Osteoblast (primary cell): Measurements from ENCODE around the gene NLGN1. TPM values are rescaled to one million over a fixed set of nuclear protein-coding genes. Genes with fewer than 3 reads are reported as not detected.

Experiments
- DNase-seq: peaks from one replicate; pipeline ENCODE4 v3.0.0; 2011; ENCODE audit warnings: low spot score, mixed read lengths; ENCODE audit not compliant: insufficient read length; ENCODE audit errors: missing footprints
- H2AFZ ChIP-seq: 2 replicates; pipeline ENCODE4 v1.6.0; 2011; ENCODE audit warnings: mild to moderate bottlenecking, low read length
- H3K27ac ChIP-seq: 2 replicates; pipeline ENCODE4 v1.5.1; 2011; ENCODE audit warnings: mild to moderate bottlenecking, low read depth, low read length, moderate library complexity
- H3K27me3 ChIP-seq: 2 replicates; pipeline ENCODE4 v1.6.0; 2012; ENCODE audit warnings: mild to moderate bottlenecking, control low read depth, inconsistent platforms, low read length, moderate library complexity; ENCODE audit not compliant: insufficient read depth
- H3K36me3 ChIP-seq: 2 replicates; pipeline ENCODE4 v1.5.1; 2011; ENCODE audit warnings: mild to moderate bottlenecking, low read length, control low read depth, moderate library complexity; ENCODE audit not compliant: insufficient read depth
- H3K4me1 ChIP-seq: 2 replicates; pipeline ENCODE4 v1.5.1; 2011; ENCODE audit warnings: mild to moderate bottlenecking, low read length, control low read depth, moderate library complexity; ENCODE audit not compliant: insufficient read depth
- H3K4me2 ChIP-seq: 2 replicates; pipeline ENCODE4 v1.6.0; 2011; ENCODE audit warnings: mild to moderate bottlenecking, low read length; ENCODE audit not compliant: insufficient read depth
- H3K4me3 ChIP-seq: fragments of 200-600 bp; sonication (generic); 3 replicates; pipeline ENCODE4 v1.5.1; 2012; ENCODE audit warnings: mild to moderate bottlenecking, low read length, inconsistent platforms; ENCODE audit not compliant: insufficient read depth
- H3K79me2 ChIP-seq: 2 replicates; pipeline ENCODE4 v1.6.0; 2012; ENCODE audit warnings: mild to moderate bottlenecking, low read length, control low read depth, inconsistent platforms; ENCODE audit not compliant: insufficient read depth
- H3K9me3 ChIP-seq: 2 replicates; pipeline ENCODE4 v1.5.1; 2011; ENCODE audit warnings: low read depth, low read length, control low read depth
- H4K20me1 ChIP-seq: 2 replicates; pipeline ENCODE4 v1.6.0; 2012; ENCODE audit warnings: mild to moderate bottlenecking, low read length, control low read depth; ENCODE audit not compliant: insufficient read depth
- total RNA-seq: library from RNA; depleted of rRNA; stranded (reverse); fragments of >200 nt; gene quantifications from 2 replicates; pipeline ENCODE4 v1.2.3, GENCODE V29; 2012
- TF ChIP-seq, protein P1 (sequence below): IDR thresholded peaks from 2 replicates; pipeline ENCODE4 v1.5.1; 2011; ENCODE audit warnings: mild to moderate bottlenecking, low read depth, low read length, moderate library complexity; ENCODE audit errors: extremely low read depth

Gene NLGN1
- total RNA-seq, 1 donor: 9.0 TPM

DNA sequence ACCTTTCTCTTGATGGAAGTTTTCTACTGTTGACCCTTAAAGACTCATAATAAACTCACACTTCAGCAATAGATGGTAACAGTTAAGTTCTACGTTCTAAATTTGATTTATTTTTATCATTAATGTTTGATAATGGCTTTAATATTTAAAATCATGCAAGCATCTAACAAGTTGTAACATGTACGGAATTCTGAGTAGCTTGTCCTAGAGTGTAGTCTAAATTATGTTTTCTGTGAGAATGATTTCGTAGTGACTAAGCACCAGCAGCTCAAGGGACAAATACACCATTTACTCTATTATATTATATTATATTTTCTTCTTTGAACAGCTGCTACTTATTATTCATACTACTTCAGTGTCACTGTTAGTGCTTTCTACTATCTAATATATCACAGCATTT is 345.6 kb downstream of the NLGN1 start:
- H3K9me3 ChIP-seq: no peaks in the 10 kb centered on the region
- no peaks in the 10 kb centered on the region for H3K79me2 ChIP-seq
- peak overlapping the region; percentile 13 for H3K4me3 ChIP-seq
- H3K27me3 ChIP-seq: no peaks in the 10 kb centered on the region
- H3K4me2 ChIP-seq: peak overlapping the region; percentile 71
- no peak for DNase-seq
- H3K4me1 ChIP-seq: peaks cover 46% of the 10 kb centered on the region
- TF ChIP-seq, protein P1, sequence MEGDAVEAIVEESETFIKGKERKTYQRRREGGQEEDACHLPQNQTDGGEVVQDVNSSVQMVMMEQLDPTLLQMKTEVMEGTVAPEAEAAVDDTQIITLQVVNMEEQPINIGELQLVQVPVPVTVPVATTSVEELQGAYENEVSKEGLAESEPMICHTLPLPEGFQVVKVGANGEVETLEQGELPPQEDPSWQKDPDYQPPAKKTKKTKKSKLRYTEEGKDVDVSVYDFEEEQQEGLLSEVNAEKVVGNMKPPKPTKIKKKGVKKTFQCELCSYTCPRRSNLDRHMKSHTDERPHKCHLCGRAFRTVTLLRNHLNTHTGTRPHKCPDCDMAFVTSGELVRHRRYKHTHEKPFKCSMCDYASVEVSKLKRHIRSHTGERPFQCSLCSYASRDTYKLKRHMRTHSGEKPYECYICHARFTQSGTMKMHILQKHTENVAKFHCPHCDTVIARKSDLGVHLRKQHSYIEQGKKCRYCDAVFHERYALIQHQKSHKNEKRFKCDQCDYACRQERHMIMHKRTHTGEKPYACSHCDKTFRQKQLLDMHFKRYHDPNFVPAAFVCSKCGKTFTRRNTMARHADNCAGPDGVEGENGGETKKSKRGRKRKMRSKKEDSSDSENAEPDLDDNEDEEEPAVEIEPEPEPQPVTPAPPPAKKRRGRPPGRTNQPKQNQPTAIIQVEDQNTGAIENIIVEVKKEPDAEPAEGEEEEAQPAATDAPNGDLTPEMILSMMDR: no peak
- H3K27ac ChIP-seq: peak overlapping the region; percentile 45
- H4K20me1 ChIP-seq: no peaks in the 10 kb centered on the region
- peak overlapping the region; percentile 58 for H2AFZ ChIP-seq
- no peaks in the 10 kb centered on the region for H3K36me3 ChIP-seq

DNA sequence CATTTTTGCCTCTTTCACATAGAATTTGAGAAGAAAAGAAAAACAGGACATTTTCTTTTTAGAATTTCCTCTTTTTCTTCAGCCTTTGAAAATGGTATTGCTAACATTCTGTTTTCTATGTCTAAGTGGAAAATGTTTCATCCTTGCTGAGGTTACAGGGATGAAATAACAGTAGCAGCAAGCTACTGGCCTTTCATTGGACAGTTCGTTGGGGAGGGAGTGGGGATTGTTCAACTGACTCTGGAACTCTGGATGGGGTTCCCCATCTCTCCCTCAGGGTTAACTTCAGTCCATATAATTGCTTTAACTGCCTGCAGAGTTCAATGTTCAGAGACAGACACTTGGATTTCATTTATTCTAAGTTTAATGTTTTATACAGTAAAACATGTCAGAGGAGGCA is 346.0 kb downstream of the NLGN1 start:
- Histone ChIP-seq H3K27me3 (no peaks in the 10 kb centered on the region), H4K20me1 (no peaks in the 10 kb centered on the region), H3K27ac (peak overlapping the region; percentile 45), H3K36me3 (no peaks in the 10 kb centered on the region), H2AFZ (peak overlapping the region; percentile 57), H3K4me3 (no peak overlapping the region), H3K4me2 (peak overlapping the region; percentile 71), H3K9me3 (no peaks in the 10 kb centered on the region), H3K79me2 (no peaks in the 10 kb centered on the region), H3K4me1 (peaks cover 46% of the 10 kb centered on the region)
- DNase-seq: peak; percentile 37
- TF ChIP-seq, protein P1: no peak

DNA sequence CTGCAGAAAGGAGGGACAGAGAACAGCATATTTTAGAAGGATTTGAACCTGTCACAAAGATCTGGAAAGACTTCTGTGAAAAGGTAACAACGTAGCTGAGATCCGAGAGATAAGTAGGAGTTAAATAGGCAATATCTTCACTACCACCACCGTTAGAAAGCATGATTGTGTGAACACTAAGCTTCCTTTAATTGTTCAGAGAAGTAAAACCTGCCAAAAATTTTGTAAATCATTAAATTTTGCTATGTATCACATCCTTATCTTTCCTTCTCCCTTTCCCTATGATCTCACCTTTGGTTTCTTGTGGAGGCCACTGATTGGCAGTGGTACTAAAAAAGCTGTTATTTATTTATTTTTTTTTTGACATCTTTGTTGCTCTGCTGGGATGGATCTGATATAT is 346.9 kb downstream of the NLGN1 start:
- Histone ChIP-seq H3K4me3 (no peak overlapping the region), H3K79me2 (no peaks in the 10 kb centered on the region), H3K4me1 (peaks cover 41% of the 10 kb centered on the region), H3K27me3 (no peaks in the 10 kb centered on the region), H3K36me3 (no peaks in the 10 kb centered on the region), H4K20me1 (no peaks in the 10 kb centered on the region), H3K27ac (no peak overlapping the region), H2AFZ (no peak overlapping the region), H3K4me2 (no peak overlapping the region), H3K9me3 (no peaks in the 10 kb centered on the region)
- TF ChIP-seq, protein P1: no peak
- DNase-seq: no peak

DNA sequence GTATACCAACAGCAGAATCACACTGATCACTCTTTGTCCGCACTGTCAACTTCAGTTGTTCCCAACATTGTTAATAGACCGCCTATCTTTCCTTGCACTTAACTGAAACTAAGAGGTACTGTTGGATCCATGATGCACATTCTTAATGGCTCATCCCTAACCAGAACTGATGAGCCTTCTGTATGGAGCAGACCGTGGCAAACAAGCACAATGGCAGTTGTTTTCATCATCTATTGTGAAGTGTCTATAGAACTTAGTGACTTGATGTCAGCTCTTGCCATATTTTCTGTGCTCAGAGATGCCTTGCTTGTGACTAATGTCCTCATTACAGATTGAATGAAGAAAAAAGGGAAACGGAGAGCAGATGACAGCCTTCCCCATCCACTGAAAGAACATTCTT is 347.4 kb downstream of the NLGN1 start:
- Histone ChIP-seq H3K4me2 (no peak overlapping the region), H2AFZ (no peak overlapping the region)

More for the DNA sequence above, 347.4 kb downstream of the NLGN1 start:
- no peak for DNase-seq
- TF ChIP-seq, protein P1: no peak
- Histone ChIP-seq H3K27me3 (no peaks in the 10 kb centered on the region), H3K27ac (no peak overlapping the region), H3K9me3 (no peaks in the 10 kb centered on the region), H3K4me1 (peaks cover 41% of the 10 kb centered on the region), H3K79me2 (no peaks in the 10 kb centered on the region), H4K20me1 (no peaks in the 10 kb centered on the region), H3K4me3 (no peak overlapping the region), H3K36me3 (no peaks in the 10 kb centered on the region)
